ENCODE results near the gene FRMD4B. TPM values are rescaled to one million over a fixed set of nuclear protein-coding genes. Genes with fewer than 3 reads are reported as not detected.

The FRMD4B gene
- total and polyA plus RNA-seq, 2 donors (not counting 1 experiment from before 2014, with no cell fraction given) = 0.86 to 1.2 TPM

- H3K36me3 ChIP-seq (ENCODE audit: control insufficient read depth, insufficient read depth, low read length) = no peaks in the 10 kb centered on the region
- no peaks in the 10 kb centered on the region for H3K4me1 ChIP-seq (ENCODE audit: control insufficient read depth, extremely low read depth, insufficient read depth, low read length)
- H3K4me2 ChIP-seq (ENCODE audit: extremely low read depth, insufficient read depth, low read length) = no peak overlapping the region
- DNase-seq (ENCODE audit: low read depth in 2 of 2) = no peak
- no peak overlapping the region for H3K27ac ChIP-seq (ENCODE audit: insufficient read depth, low read length)
- H3K27me3 ChIP-seq (ENCODE audit: control insufficient read depth, insufficient read depth, low read length) = no peaks in the 10 kb centered on the region
- no peak overlapping the region for H3K9ac ChIP-seq (ENCODE audit: insufficient read depth, low read length)
- no peak overlapping the region for H3K4me3 ChIP-seq (replicated peaks in 1 of 4; ENCODE audit: control extremely low read depth in 1 of 4, insufficient read depth in 1 of 4, low read depth in 3 of 4, low read length in 4 of 4)
- no peaks in the 10 kb centered on the region for H3K9me3 ChIP-seq (ENCODE audit: control insufficient read depth, insufficient read depth, low read depth, low read length)
- H3K79me2 ChIP-seq (ENCODE audit: control insufficient read depth, insufficient read depth, low read length) = no peaks in the 10 kb centered on the region
- no peak overlapping the region for H2AFZ ChIP-seq (ENCODE audit: low read length)
- H4K20me1 ChIP-seq (ENCODE audit: control insufficient read depth, extremely low read depth, insufficient read depth, low read length) = no peaks in the 10 kb centered on the region
- no peak for TF ChIP-seq CTCF (conservative IDR thresholded peaks at IDR 0.05 in 1 of 2, IDR thresholded peaks at IDR 0.05 in 1 of 2; ENCODE audit: low read depth in 1 of 2, low read length in 2 of 2)
- TF ChIP-seq EZH2 (IDR thresholded peaks at IDR 0.05; ENCODE audit: low read length, missing control alignments) = no peak
These were observed 131.5 kb downstream of the FRMD4B start for GRCh38 chr3:69254351-69254750.

- Histone ChIP-seq H3K27me3 (ENCODE audit: control insufficient read depth, insufficient read depth, low read length) (no peaks in the 10 kb centered on the region), H3K9ac (ENCODE audit: insufficient read depth, low read length) (no peak overlapping the region), H3K9me3 (ENCODE audit: control insufficient read depth, insufficient read depth, low read depth, low read length) (no peaks in the 10 kb centered on the region), H3K36me3 (ENCODE audit: control insufficient read depth, insufficient read depth, low read length) (no peaks in the 10 kb centered on the region), H2AFZ (ENCODE audit: low read length) (no peak overlapping the region), H3K79me2 (ENCODE audit: control insufficient read depth, insufficient read depth, low read length) (no peaks in the 10 kb centered on the region), H3K4me1 (ENCODE audit: control insufficient read depth, extremely low read depth, insufficient read depth, low read length) (no peaks in the 10 kb centered on the region), H4K20me1 (ENCODE audit: control insufficient read depth, extremely low read depth, insufficient read depth, low read length) (no peaks in the 10 kb centered on the region), H3K4me2 (ENCODE audit: extremely low read depth, insufficient read depth, low read length) (no peak overlapping the region), H3K27ac (ENCODE audit: insufficient read depth, low read length) (no peak overlapping the region), H3K4me3 (replicated peaks in 1 of 4; ENCODE audit: control extremely low read depth in 1 of 4, insufficient read depth in 1 of 4, low read depth in 3 of 4, low read length in 4 of 4) (no peak overlapping the region)
- DNase-seq (ENCODE audit: low read depth in 2 of 2) = no peak
- TF ChIP-seq CTCF (conservative IDR thresholded peaks at IDR 0.05 in 1 of 2, IDR thresholded peaks at IDR 0.05 in 1 of 2; ENCODE audit: low read depth in 1 of 2, low read length in 2 of 2) = no peak
- TF ChIP-seq EZH2 (IDR thresholded peaks at IDR 0.05; ENCODE audit: low read length, missing control alignments) = no peak
These were observed 133.3 kb downstream of the FRMD4B start for GRCh38 chr3:69252631-69253030.

- Histone ChIP-seq H3K4me1 (ENCODE audit: control insufficient read depth, extremely low read depth, insufficient read depth, low read length) (no peaks in the 10 kb centered on the region), H3K9me3 (ENCODE audit: control insufficient read depth, insufficient read depth, low read depth, low read length) (no peaks in the 10 kb centered on the region), H3K27me3 (ENCODE audit: control insufficient read depth, insufficient read depth, low read length) (no peaks in the 10 kb centered on the region), H3K79me2 (ENCODE audit: control insufficient read depth, insufficient read depth, low read length) (no peaks in the 10 kb centered on the region), H3K4me3 (replicated peaks in 1 of 4; ENCODE audit: control extremely low read depth in 1 of 4, insufficient read depth in 1 of 4, low read depth in 3 of 4, low read length in 4 of 4) (no peak overlapping the region), H3K4me2 (ENCODE audit: extremely low read depth, insufficient read depth, low read length) (no peak overlapping the region), H3K9ac (ENCODE audit: insufficient read depth, low read length) (no peak overlapping the region), H3K36me3 (ENCODE audit: control insufficient read depth, insufficient read depth, low read length) (no peaks in the 10 kb centered on the region), H2AFZ (ENCODE audit: low read length) (no peak overlapping the region), H4K20me1 (ENCODE audit: control insufficient read depth, extremely low read depth, insufficient read depth, low read length) (no peaks in the 10 kb centered on the region), H3K27ac (ENCODE audit: insufficient read depth, low read length) (no peak overlapping the region)
- no peak for TF ChIP-seq EZH2 (IDR thresholded peaks at IDR 0.05; ENCODE audit: low read length, missing control alignments)
- TF ChIP-seq CTCF (conservative IDR thresholded peaks at IDR 0.05 in 1 of 2, IDR thresholded peaks at IDR 0.05 in 1 of 2; ENCODE audit: low read depth in 1 of 2, low read length in 2 of 2) = no peak
- DNase-seq (ENCODE audit: low read depth in 2 of 2) = no peak
These were observed 133.7 kb downstream of the FRMD4B start for GRCh38 chr3:69252141-69252540.
